DOHH2 (cell line): ENCODE data around the gene EIF3B.

Source experiments
- EZH2phosphoT487 ChIP-seq: fragments of 200-600 bp; sonication (generic); IDR thresholded peaks from 2 replicates; pipeline ENCODE4 v1.6.1; 2017; ENCODE audit warnings: borderline replicate concordance, mild to moderate bottlenecking, antibody characterized with exemption, low read length, moderate library complexity, mixed read lengths
- TF ChIP-seq, protein P1 (sequence below): fragments of 200-600 bp; sonication (generic); IDR thresholded peaks from one replicate; pipeline ENCODE4 v1.5.1; 2014; ENCODE audit warnings: antibody characterized with exemption, mild to moderate bottlenecking, low read depth, low read length; ENCODE audit not compliant: poor library complexity, severe bottlenecking

DNA sequence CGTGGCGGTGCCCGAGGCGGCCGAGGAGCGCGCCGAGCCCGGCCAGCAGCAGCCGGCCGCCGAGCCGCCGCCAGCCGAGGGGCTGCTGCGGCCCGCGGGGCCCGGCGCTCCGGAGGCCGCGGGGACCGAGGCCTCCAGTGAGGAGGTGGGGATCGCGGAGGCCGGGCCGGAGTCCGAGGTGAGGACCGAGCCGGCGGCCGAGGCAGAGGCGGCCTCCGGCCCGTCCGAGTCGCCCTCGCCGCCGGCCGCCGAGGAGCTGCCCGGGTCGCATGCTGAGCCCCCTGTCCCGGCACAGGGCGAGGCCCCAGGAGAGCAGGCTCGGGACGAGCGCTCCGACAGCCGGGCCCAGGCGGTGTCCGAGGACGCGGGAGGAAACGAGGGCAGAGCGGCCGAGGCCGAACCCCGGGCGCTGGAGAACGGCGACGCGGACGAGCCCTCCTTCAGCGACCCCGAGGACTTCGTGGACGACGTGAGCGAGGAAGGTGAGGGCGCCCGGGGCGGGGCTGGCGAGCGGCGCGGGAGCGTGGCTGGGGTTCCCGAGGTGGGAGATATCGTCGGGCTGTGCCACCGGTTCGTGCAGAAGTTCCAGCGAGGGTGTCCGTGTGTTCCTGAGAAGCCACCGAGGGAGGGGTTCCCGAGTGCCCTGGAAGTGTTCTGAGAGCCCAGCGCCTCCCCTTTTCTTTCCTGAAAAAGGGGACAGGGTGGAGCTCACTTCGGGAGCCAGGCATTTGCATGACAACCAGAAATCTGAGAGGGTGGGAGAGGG is 495 bp downstream of the EIF3B start:
- TF ChIP-seq, protein P1, sequence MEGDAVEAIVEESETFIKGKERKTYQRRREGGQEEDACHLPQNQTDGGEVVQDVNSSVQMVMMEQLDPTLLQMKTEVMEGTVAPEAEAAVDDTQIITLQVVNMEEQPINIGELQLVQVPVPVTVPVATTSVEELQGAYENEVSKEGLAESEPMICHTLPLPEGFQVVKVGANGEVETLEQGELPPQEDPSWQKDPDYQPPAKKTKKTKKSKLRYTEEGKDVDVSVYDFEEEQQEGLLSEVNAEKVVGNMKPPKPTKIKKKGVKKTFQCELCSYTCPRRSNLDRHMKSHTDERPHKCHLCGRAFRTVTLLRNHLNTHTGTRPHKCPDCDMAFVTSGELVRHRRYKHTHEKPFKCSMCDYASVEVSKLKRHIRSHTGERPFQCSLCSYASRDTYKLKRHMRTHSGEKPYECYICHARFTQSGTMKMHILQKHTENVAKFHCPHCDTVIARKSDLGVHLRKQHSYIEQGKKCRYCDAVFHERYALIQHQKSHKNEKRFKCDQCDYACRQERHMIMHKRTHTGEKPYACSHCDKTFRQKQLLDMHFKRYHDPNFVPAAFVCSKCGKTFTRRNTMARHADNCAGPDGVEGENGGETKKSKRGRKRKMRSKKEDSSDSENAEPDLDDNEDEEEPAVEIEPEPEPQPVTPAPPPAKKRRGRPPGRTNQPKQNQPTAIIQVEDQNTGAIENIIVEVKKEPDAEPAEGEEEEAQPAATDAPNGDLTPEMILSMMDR: no peak
- no peak for TF ChIP-seq EZH2phosphoT487
